B cell (primary cell): Measurements from ENCODE around the gene TRIM17. TPM values are rescaled to one million over a fixed set of nuclear protein-coding genes. Genes with fewer than 3 reads are reported as not detected.

ENCODE experiments used
- ATAC-seq: fragments of 200-7000 bp; cut with Tn5 transposase; one replicate; pipeline ENCODE4 v1.10.0; 2021; ENCODE audit warnings: low read depth, mild to moderate bottlenecking, moderate number of reproducible peaks, moderate library complexity
- CTCF ChIA-PET: fragments of 350-600 bp; sonication (Branson Sonifier 250); formaldehyde crosslinking; loops from one replicate; lab custom pipeline; 2021; ENCODE audit warnings: antibody characterized with exemption, inconsistent platforms; lab: Charles Lee
- POLR2A ChIA-PET: fragments of 350-600 bp; sonication (Branson Sonifier 250); formaldehyde crosslinking; loops from one replicate; lab custom pipeline; 2021; ENCODE audit warnings: antibody characterized with exemption; lab: Charles Lee
- DNase-seq: peaks from one replicate; pipeline ENCODE4 v3.0.0; 2013
- H2AFZ ChIP-seq: 2 replicates; pipeline ENCODE4 v1.6.1; 2012; ENCODE audit warnings: mild to moderate bottlenecking, low read depth, low read length; ENCODE audit not compliant: insufficient read depth, poor library complexity, severe bottlenecking
- H3K27ac ChIP-seq, 2 donors: 1 replicate in 1 of 2; 2 replicates in 1 of 2; pipeline ENCODE4 v1.5.1; 2012 to 2013; ENCODE audit warnings: low read length in 2 of 2, mild to moderate bottlenecking in 2 of 2, moderate library complexity in 1 of 2
- H3K27me3 ChIP-seq, 4 experiments: fragments of 200-600 bp in 1 of 4; sonication (generic) in 1 of 4; replicated peaks in 1 of 4; 1 replicate in 2 of 4; 2 replicates in 2 of 4; pipeline versions ENCODE4 v1.6.1 to v1.7.0; 2013 to 2016; ENCODE audit warnings: low read length in 3 of 4, mild to moderate bottlenecking in 2 of 4, mixed read lengths in 1 of 4, moderate library complexity in 1 of 4; ENCODE audit not compliant: insufficient read depth in 4 of 4, control insufficient read depth in 3 of 4; ENCODE audit errors: control extremely low read depth in 1 of 4
- H3K36me3 ChIP-seq, 2 experiments: replicated peaks in 1 of 2; 1 replicate in 1 of 2; 2 replicates in 1 of 2; pipeline versions ENCODE4 v1.6.1 to v1.7.1; 2013; ENCODE audit warnings: low read length in 1 of 2; ENCODE audit not compliant: insufficient read depth in 2 of 2, control insufficient read depth in 1 of 2; ENCODE audit errors: control extremely low read depth in 1 of 2, extremely low read depth in 1 of 2
- H3K4me1 ChIP-seq, 2 donors: fragments of 200-600 bp in 1 of 2; sonication (generic) in 1 of 2; 1 replicate in 1 of 2; 2 replicates in 1 of 2; pipeline versions ENCODE4 v1.5.1 to v1.6.1; 2013 to 2017; ENCODE audit warnings: low read length in 2 of 2; ENCODE audit not compliant: control insufficient read depth in 2 of 2, insufficient read depth in 2 of 2
- H3K4me2 ChIP-seq: replicated peaks from 2 replicates; pipeline ENCODE3; 2012; ENCODE audit warnings: mild to moderate bottlenecking, low read depth, low read length; ENCODE audit not compliant: poor library complexity, severe bottlenecking
- H3K4me3 ChIP-seq, 5 experiments: fragments of 200-600 bp in 1 of 5; sonication (generic) in 1 of 5; 1 replicate in 3 of 5; 2 replicates in 2 of 5; pipeline versions ENCODE4 v1.5.1 to v1.7.0; 2011 to 2016; ENCODE audit warnings: low read length in 4 of 5, mild to moderate bottlenecking in 4 of 5, low read depth in 2 of 5, control low read depth in 1 of 5, moderate library complexity in 1 of 5; ENCODE audit not compliant: insufficient read depth in 1 of 5; ENCODE audit errors: control extremely low read depth in 1 of 5, extremely low read depth in 1 of 5
- H3K79me2 ChIP-seq: fragments of 200-600 bp; sonication (generic); one replicate; pipeline ENCODE4 v1.6.0; 2016; ENCODE audit warnings: low read length; ENCODE audit not compliant: control insufficient read depth, insufficient read depth
- H3K9ac ChIP-seq: fragments of 200-600 bp; sonication (generic); 2 replicates; pipeline ENCODE4 v1.6.1; 2017; ENCODE audit warnings: mild to moderate bottlenecking, low read length, moderate library complexity
- H3K9me3 ChIP-seq, 3 donors: one replicate each; pipeline versions ENCODE4 v1.6.1 to v1.7.1; 2013; ENCODE audit warnings: low read length in 2 of 3; ENCODE audit not compliant: control insufficient read depth in 2 of 3, insufficient read depth in 1 of 3; ENCODE audit errors: control extremely low read depth in 1 of 3
- H4K20me1 ChIP-seq: 2 replicates; pipeline ENCODE4 v1.6.0; 2012; ENCODE audit warnings: mild to moderate bottlenecking, low read length; ENCODE audit not compliant: insufficient read depth, control insufficient read depth, poor library complexity, severe bottlenecking
- H3K27ac Mint-ChIP-seq: one replicate; pipeline ENCODE4 v1.8.0; 2021; ENCODE audit warnings: mixed read lengths
- H3K27me3 Mint-ChIP-seq: one replicate; pipeline ENCODE4 v1.8.0; 2021; ENCODE audit warnings: mixed read lengths
- H3K4me1 Mint-ChIP-seq: one replicate; pipeline ENCODE4 v1.8.0; 2021; ENCODE audit warnings: mixed read lengths
- H3K4me3 Mint-ChIP-seq: one replicate; pipeline ENCODE4 v1.8.0; 2021; ENCODE audit warnings: mixed read lengths
- H3K9me3 Mint-ChIP-seq: one replicate; pipeline ENCODE4 v1.8.0; 2022; ENCODE audit warnings: mixed read lengths; ENCODE audit not compliant: insufficient read depth
- CTCF ChIP-seq: fragments of 200-600 bp; IDR thresholded peaks from one replicate; pipeline ENCODE4 v1.8.0; 2022; ENCODE audit warnings: antibody characterized with exemption, mild to moderate bottlenecking
- EZH2 ChIP-seq: IDR thresholded peaks from 2 replicates; pipeline ENCODE4 v1.6.1; 2012; ENCODE audit warnings: borderline replicate concordance, low read depth, mild to moderate bottlenecking, moderate library complexity, low read length; ENCODE audit not compliant: insufficient read depth, poor library complexity, severe bottlenecking
- whole genome bisulfite sequencing: methylation state at CpG from one replicate; pipeline ENCODE4 v1.1.5; 2013; ENCODE audit warnings: missing lambda C conversion rate; ENCODE audit not compliant: insufficient coverage; 5-methylcytosine and 5-hydroxymethylcytosine counted together
- intact Hi-C: fragments of 100-400 bp; cut with micrococcal nuclease; formaldehyde crosslinking; loops from one replicate; pipeline ENCODE4 v1.10.0; 2022
- polyA plus RNA-seq: library from polyadenylated mRNA; depleted of rRNA; stranded (reverse); fragments of >200 nt; gene quantifications from 2 replicates; pipeline ENCODE4 v1.2.3, GENCODE V29; 2012
- total RNA-seq, 2 donors: library from RNA; stranded (reverse); fragments of 120-200 nt in 1 of 2; gene quantifications; 1 replicate in 1 of 2; 2 replicates in 1 of 2; pipeline versions ENCODE4 v1.2.3 to v1.2.4, GENCODE V29; 2013 to 2022

Gene TRIM17
- total and polyA plus RNA-seq, 2 donors (not counting 1 experiment from before 2014, with no cell fraction given): not detected

- ATAC-seq (no peak), DNase-seq (no peak)
- H4K20me1 ChIP-seq: no peaks in the 10 kb centered on the region
- H3K9ac ChIP-seq: no peak overlapping the region
- Mint-ChIP-seq H3K27me3 (no peaks in the 10 kb centered on the region), H3K4me3 (no peak overlapping the region), H3K4me1 (no peaks in the 10 kb centered on the region), H3K9me3 (no peaks in the 10 kb centered on the region), H3K27ac (no peak overlapping the region)
- POLR2A ChIA-PET: no interaction called here
- no peak overlapping the region for H2AFZ ChIP-seq
- H3K4me1 ChIP-seq: no peaks in the 10 kb centered on the region
- H3K27ac ChIP-seq: no peak overlapping the region
- no peak overlapping the region for H3K4me3 ChIP-seq
- no peaks in the 10 kb centered on the region for H3K9me3 ChIP-seq
- intact Hi-C loops: no loop called here
- no peaks in the 10 kb centered on the region for H3K36me3 ChIP-seq
- no peak overlapping the region for H3K4me2 ChIP-seq
- 89% methylated on average over 18 of the region's 19 CpGs for WGBS
- no peaks in the 10 kb centered on the region for H3K27me3 ChIP-seq
- TF ChIP-seq CTCF (no peak), EZH2 (no peak)
- CTCF ChIA-PET: no interaction called here
- no peaks in the 10 kb centered on the region for H3K79me2 ChIP-seq
These were observed 51.9 kb downstream of the TRIM17 start for GRCh38 chr1:228364706-228365213.

- POLR2A ChIA-PET: no interaction called here
- Mint-ChIP-seq H3K27me3 (no peaks in the 10 kb centered on the region), H3K9me3 (no peaks in the 10 kb centered on the region), H3K4me3 (no peak overlapping the region), H3K27ac (no peak overlapping the region), H3K4me1 (no peaks in the 10 kb centered on the region)
- H2AFZ ChIP-seq: no peak overlapping the region
- no peak for DNase-seq
- H3K79me2 ChIP-seq: no peaks in the 10 kb centered on the region
- H3K4me2 ChIP-seq: no peak overlapping the region
- H3K9ac ChIP-seq: no peak overlapping the region
- intact Hi-C loops: no loop called here
- H3K27me3 ChIP-seq: no peaks in the 10 kb centered on the region
- CTCF ChIA-PET: no interaction called here
- H3K27ac ChIP-seq: no peak overlapping the region
- TF ChIP-seq CTCF (no peak), EZH2 (no peak)
- H3K9me3 ChIP-seq: no peaks in the 10 kb centered on the region
- WGBS: 90% methylated on average over 12 of the region's 12 CpGs
- no peaks in the 10 kb centered on the region for H3K4me1 ChIP-seq
- no peaks in the 10 kb centered on the region for H4K20me1 ChIP-seq
- no peaks in the 10 kb centered on the region for H3K36me3 ChIP-seq
- H3K4me3 ChIP-seq: no peak overlapping the region
- ATAC-seq: no peak
These were observed 52.5 kb downstream of the TRIM17 start for GRCh38 chr1:228364068-228364705.
